ENCODE results near the gene PTPN9.

DNA sequence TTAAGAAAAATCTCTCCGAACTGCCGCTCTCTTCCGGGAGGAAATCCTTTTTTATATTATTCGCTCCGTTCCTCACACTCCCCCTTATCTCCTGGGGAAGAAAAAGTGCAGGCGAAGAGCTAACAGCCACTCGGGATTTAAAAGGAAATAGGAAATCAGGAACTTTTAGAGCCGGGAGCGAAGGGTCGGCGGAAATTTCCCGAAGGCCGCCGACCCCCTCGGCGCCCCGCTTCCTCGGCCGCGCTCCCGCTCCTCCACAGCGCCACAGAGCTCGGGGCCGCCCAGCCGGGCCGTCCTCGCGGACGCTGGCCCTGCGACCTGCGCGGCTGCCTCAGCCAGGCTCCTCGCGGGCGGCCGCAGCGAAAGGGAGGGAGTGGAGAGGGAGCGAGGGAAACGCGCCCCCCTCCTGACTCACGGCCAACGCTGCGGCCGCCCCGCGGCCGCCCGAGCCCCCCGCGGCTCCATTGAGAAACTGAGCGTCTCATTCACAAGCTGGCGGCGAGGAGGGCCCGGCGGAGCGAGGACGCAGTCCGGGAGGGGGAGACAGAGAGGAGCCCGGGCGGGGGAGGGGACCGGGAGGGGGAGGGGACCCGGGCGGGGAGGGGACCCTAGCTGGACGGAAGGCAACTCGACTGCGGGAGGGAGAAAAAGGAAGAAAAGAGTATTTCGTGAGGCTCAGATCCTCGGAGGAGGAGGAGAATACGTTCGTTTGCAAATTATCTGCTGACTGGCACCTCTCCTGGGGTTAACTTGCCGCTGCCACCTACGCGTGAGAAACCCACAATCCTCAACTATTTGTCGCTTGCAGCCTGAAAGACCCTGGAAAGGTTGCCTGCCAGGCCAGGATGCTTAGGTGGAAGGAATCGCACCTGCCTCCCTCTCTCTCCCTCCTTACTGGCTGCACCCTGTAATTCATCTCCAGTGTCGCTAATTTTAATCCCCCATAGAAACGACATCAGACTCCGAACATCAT is at the start of gene PTPN9:
- no peak for TF ChIP-seq POLR2AphosphoS5 (IDR thresholded peaks at IDR 0.05; ENCODE audit: low read depth, low read length)
- TF ChIP-seq POLR2A (IDR thresholded peaks at IDR 0.05; ENCODE audit: low read depth, low read length) = peak; percentile 58
- TF ChIP-seq TAF1 (IDR thresholded peaks at IDR 0.05; ENCODE audit: low read depth, low read length) = no peak; the same call in 1 of the 2 replicates

All from GM12891 (cell line).